Skeletal muscle cell (primary cell): ENCODE results near the gene OR2J1.
"Not testable (repeated sequence)": the region's sequence is repeated elsewhere in the genome, so short reads cannot be mapped to it uniquely, and the experiment has no call there.

Experiments
- DNase-seq: peaks from one replicate; pipeline ENCODE4 v3.0.0-alpha.2; 2010; ENCODE audit warnings: low read depth
- H3K4me3 ChIP-seq: 2 replicates; pipeline ENCODE4 v1.5.1; 2011; ENCODE audit warnings: low read depth, mild to moderate bottlenecking, control low read depth, low read length, moderate library complexity

The OR2J1 gene

GRCh38 chr6:29149444-29149843, 50.2 kb downstream of the OR2J1 start:
- DNase-seq, H3K4me3 ChIP-seq: not testable (repeated sequence)
